Measurements from ENCODE around the gene LHX8. TPM values are rescaled to one million over a fixed set of nuclear protein-coding genes. Genes with fewer than 3 reads are reported as not detected.

LHX8 gene
- total RNA-seq, 1 donor from 2014 or later: not detected

DNA sequence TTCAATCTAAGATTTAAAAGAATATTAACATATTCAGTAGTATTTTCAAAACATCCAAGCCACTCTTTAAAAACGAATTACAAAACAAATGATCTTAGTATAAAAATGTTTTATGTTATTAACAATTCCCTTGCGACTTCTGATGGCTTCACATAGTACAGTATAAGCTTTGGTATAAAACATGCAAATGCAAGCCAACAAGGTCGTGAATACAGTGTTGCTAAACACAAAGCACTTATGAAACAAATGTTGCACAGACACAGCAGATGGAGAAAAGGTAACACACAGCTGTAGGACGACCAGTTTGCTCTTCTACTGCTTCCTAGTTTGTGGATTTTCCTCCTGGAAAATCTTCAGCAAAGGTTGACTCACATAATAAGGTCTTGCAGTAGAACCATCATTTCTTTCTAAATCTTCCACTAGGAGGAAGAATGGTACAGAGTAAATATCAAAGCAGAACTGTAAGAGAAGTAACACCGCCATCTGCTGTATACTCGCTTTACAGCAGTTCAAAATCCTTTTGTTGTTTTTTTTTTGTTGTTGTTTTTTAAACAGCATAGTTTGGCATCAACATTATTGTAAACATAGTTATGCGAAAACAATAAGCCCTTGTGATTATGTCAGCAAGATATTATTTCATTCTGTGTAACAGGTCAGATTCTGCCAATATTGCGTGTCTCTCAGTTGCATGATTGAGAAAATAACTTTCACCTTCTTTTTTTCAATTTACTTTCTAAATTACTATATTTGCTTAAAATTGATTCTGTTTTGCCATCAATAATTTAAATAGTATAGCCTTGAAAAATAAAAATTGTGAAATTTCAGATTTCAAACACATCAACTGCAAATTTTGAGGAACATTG, 69.5 kb downstream of the LHX8 start:
- DNase-seq: no peak

GRCh38 chr1:75208862-75209261, 74.7 kb downstream of the LHX8 start:
- DNase-seq: no peak

Small RNAs within 50 kb of the gene (small RNA-seq; reads per million reads assigned to genes)
- gene RNU6-622P: not detected
